Retinal pigment epithelial cell (primary cell): ENCODE measurements around the gene SCYL2.
"Not testable (repeated sequence)": the region's sequence is repeated elsewhere in the genome, so short reads cannot be mapped to it uniquely, and the experiment has no call there.

Experiments
- DNase-seq: peaks from one replicate; pipeline ENCODE4 v3.0.0-alpha.2; 2010; ENCODE audit warnings: low read depth
- H3K4me3 ChIP-seq: 2 replicates; pipeline ENCODE4 v1.5.1; 2011; ENCODE audit warnings: mild to moderate bottlenecking, low read length, control low read depth, moderate library complexity
- CTCF ChIP-seq: conservative IDR thresholded peaks from 2 replicates; pipeline ENCODE4 v1.5.1; 2011; ENCODE audit warnings: low read depth, low read length, control low read depth, inconsistent platforms

SCYL2 gene

DNA sequence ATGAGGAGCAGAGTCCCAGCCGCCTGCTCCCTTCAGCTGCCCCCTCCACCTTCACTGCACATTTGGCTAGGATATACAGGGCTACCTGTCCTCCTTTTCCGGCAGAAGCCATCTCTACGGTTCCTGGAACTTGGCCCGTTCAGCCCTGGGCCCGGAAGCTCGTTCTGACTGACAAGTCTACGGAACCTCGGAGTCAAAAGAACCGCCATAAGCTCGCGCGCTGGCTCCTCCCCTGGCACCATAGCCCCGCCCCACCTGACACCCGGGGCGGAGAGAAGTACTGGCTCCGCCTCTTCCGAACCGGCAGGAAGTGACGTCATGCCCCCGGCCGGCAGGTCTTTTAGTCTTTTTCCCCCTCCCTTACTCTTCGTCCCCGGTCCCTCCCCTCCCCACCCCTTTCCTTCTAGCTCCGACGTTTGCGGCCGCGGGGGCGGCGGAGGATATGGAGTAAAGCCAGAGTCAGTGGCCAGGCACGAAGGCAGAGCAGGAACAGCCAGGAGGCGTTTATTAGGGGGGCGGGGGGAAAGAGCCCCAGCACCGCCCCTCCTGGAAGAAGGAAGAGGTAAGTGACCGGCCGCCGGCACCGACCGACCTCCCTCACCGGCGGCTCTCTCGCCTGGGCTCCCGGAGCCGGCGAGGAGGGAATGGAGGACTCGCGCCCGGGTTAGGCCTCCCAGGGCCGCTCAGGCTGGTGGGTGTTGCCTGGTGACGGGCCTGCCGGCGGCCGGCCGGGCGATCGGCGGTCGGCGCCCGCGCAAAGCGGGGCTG lies at the start of gene SCYL2, which contains the start of gene DEPDC4:
Gene SCYL2 (plus strand): TSS at position 343 of the 768 bp plus-strand sequence. CDS start 15,794 bp downstream, outside the sequence.
Gene DEPDC4 (minus strand): TSS at position 245 of the 768 bp plus-strand sequence. CDS start 3 bp downstream, at position 242.
- no peak for TF ChIP-seq CTCF
- DNase-seq: peak; percentile 88
- peak within 1 kb of the TSS; percentile 92 for H3K4me3 ChIP-seq

GRCh38 chr12:100219328-100220109 lies 47.5 kb upstream of the SCYL2 start:
- no peak overlapping the region for H3K4me3 ChIP-seq
- TF ChIP-seq CTCF: no peak
- no peak for DNase-seq

DNA sequence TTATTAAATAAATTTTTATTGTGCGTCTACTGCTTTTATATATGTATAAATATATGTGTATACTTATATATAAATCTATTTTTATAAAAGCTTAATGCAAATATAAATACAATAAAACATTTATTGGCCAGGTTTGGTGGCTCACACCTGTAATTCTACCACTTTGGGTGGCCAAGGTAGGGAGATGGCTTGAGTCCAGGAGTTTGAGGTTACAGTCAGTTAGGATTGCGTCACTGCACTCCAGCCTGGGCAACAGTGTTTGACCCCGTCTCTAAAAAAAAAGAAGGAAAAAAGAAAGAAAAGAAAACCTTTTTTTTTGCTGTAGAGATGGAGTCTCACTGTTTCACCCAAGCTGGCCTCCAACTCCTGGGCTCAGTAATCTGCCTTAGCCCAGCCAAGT lies 45.5 kb upstream of the SCYL2 start:
- no peak for TF ChIP-seq CTCF
- no peak for DNase-seq
- no peak overlapping the region for H3K4me3 ChIP-seq

DNA sequence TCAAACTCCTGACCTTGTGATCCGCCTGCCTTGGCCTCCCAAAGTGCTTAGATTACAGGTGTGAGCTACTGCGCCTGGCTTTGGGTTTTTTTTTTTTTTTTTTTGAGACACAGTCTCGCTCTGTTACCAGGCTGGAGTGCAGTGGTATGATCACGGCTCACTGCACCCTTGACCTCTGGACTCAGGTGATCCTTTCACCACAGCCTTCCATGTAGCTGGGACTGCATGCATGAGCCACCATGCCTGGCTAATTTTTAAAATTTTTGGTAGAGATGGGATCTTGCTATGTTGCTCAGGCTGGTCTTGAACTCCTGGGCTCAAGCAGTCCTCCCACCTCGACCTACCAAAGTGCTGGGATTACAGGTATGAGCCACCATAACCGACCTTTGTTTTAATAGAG lies 44.8 kb upstream of the SCYL2 start:
- not testable (repeated sequence) for DNase-seq, H3K4me3 ChIP-seq

- DNase-seq: no peak
- no peak for TF ChIP-seq CTCF
Measured at GRCh38 chr12:100225491-100225890, 41.5 kb upstream of the SCYL2 start.

GRCh38 chr12:100229036-100229635 lies 37.8 kb upstream of the SCYL2 start:
- TF ChIP-seq CTCF: peak; percentile 25
- DNase-seq: no peak
- no peak overlapping the region for H3K4me3 ChIP-seq

More at GRCh38 chr12:100225491-100225890, 41.5 kb upstream of the SCYL2 start:
- H3K4me3 ChIP-seq: no peak overlapping the region

DNA sequence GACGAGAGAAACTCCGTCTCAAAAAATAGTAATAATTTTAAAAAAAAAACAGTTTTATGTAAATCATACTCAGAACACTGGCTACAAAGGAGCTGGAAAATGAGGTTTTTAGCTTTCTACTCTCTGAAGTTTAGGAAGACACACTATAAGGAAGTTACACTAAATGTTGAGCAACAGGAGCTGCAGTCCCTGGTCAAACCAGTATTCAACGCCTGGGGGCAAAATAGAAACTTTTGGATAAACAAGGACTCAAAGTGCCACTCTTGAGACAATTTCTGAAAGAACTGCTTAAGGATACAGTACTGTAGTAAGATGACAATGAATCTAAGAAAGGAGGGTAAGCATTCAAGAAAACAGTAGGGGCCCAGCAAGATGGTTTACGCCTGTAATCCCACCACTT lies 37.1 kb upstream of the SCYL2 start:
- TF ChIP-seq CTCF: no peak
- no peak for DNase-seq
- no peak overlapping the region for H3K4me3 ChIP-seq

DNA sequence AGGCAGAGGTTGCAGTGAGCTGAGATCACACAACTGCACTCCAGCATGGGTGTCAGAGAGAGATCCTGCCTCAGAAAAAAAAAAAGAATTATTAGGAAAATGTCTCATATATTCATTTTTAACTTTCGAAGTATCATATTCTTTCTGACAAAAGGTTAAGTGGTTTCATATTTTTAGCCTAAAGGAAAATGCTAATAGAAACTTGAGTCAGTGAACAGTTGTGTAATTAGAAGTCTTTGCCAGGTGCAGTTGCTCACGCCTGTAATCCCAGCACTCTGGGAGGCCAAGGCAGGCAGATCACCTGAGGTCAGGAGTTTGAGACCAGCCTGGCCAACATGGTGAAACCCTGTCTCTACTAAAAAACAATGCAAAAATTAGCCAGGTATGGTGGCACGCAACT lies 35.1 kb upstream of the SCYL2 start:
- not testable (repeated sequence) for H3K4me3 ChIP-seq, DNase-seq
